Nephron (organoid): ENCODE data around the gene DNAJB11.
A peak's percentile ranks its signal among the peaks of the same experiment; 100 is the strongest.

Experiments
- H3K27ac Mint-ChIP-seq, 3 experiments: 2 replicates each; pipeline ENCODE4 v1.8.0; 2020; ENCODE audit warnings: mixed read lengths in 3 of 3, mild to moderate bottlenecking in 2 of 3, moderate library complexity in 1 of 3
- H3K27me3 Mint-ChIP-seq: 2 replicates; pipeline ENCODE4 v1.8.0; 2021; ENCODE audit warnings: low read depth, mild to moderate bottlenecking, moderate library complexity, mixed read lengths
- H3K36me3 Mint-ChIP-seq: 2 replicates; pipeline ENCODE4 v1.8.0; 2020; ENCODE audit warnings: low read depth, mixed read lengths
- H3K4me1 Mint-ChIP-seq: 2 replicates; pipeline ENCODE4 v1.8.0; 2020; ENCODE audit warnings: mixed read lengths
- H3K4me3 Mint-ChIP-seq, 3 experiments: 2 replicates each; pipeline ENCODE4 v1.8.0; 2020; ENCODE audit warnings: mild to moderate bottlenecking in 3 of 3, mixed read lengths in 3 of 3, moderate library complexity in 2 of 3
- H3K9me3 Mint-ChIP-seq: 2 replicates; pipeline ENCODE4 v1.8.0; 2020; ENCODE audit warnings: mixed read lengths
- CTCF ChIP-seq, 3 experiments: fragments of 200-600 bp; sonication (generic); IDR thresholded peaks; one replicate each; pipeline ENCODE4 v1.5.0; 2021; ENCODE audit warnings: antibody characterized with exemption in 3 of 3; ENCODE audit not compliant: unreplicated experiment in 3 of 3

The DNAJB11 gene

GRCh38 chr3:186544281-186544680 is 26.2 kb upstream of the DNAJB11 start, which contains the start of gene CRYGS:
TSS of gene CRYGS (minus strand) at chr3:186544380. CDS start at chr3:186544326, 54 bp downstream.
- H3K27ac Mint-ChIP-seq: no peak within 1 kb of the TSS
- no peak for TF ChIP-seq CTCF (IDR thresholded peaks at IDR 0.05; ENCODE audit: unreplicated experiment in 3 of 3)
- peaks cover 7% of the 10 kb centered on the region for H3K4me1 Mint-ChIP-seq
- H3K4me3 Mint-ChIP-seq: no peak within 1 kb of the TSS
- peaks cover 16% of the 10 kb centered on the region for H3K36me3 Mint-ChIP-seq
- H3K9me3 Mint-ChIP-seq: no peaks in the 10 kb centered on the region
- no peaks in the 10 kb centered on the region for H3K27me3 Mint-ChIP-seq

GRCh38 chr3:186549497-186549896 is 21.0 kb upstream of the DNAJB11 start:
- H3K4me1 Mint-ChIP-seq: no peaks in the 10 kb centered on the region
- no peak overlapping the region for H3K4me3 Mint-ChIP-seq
- no peak overlapping the region for H3K27ac Mint-ChIP-seq
- peaks cover 32% of the 10 kb centered on the region for H3K36me3 Mint-ChIP-seq
- no peaks in the 10 kb centered on the region for H3K9me3 Mint-ChIP-seq
- TF ChIP-seq CTCF (IDR thresholded peaks at IDR 0.05; ENCODE audit: unreplicated experiment in 3 of 3): no peak
- no peaks in the 10 kb centered on the region for H3K27me3 Mint-ChIP-seq

GRCh38 chr3:186551387-186551786 is 19.1 kb upstream of the DNAJB11 start:
- Mint-ChIP-seq H3K4me1 (no peaks in the 10 kb centered on the region), H3K9me3 (no peaks in the 10 kb centered on the region), H3K27ac (no peak overlapping the region), H3K27me3 (no peaks in the 10 kb centered on the region), H3K4me3 (no peak overlapping the region), H3K36me3 (peaks cover 43% of the 10 kb centered on the region)
- TF ChIP-seq CTCF (IDR thresholded peaks at IDR 0.05; ENCODE audit: unreplicated experiment in 3 of 3): no peak

GRCh38 chr3:186552408-186553031 is 18.0 kb upstream of the DNAJB11 start:
- Mint-ChIP-seq H3K27me3 (no peaks in the 10 kb centered on the region), H3K4me3 (no peak overlapping the region), H3K36me3 (peaks cover 46% of the 10 kb centered on the region), H3K9me3 (no peaks in the 10 kb centered on the region), H3K4me1 (no peaks in the 10 kb centered on the region), H3K27ac (no peak overlapping the region)
- no peak for TF ChIP-seq CTCF (IDR thresholded peaks at IDR 0.05; ENCODE audit: unreplicated experiment in 3 of 3)

GRCh38 chr3:186564586-186564985 is 5.9 kb upstream of the DNAJB11 start:
- peaks cover 8% of the 10 kb centered on the region for H3K36me3 Mint-ChIP-seq
- no peak overlapping the region for H3K27ac Mint-ChIP-seq
- no peak for TF ChIP-seq CTCF (IDR thresholded peaks at IDR 0.05; ENCODE audit: unreplicated experiment in 3 of 3)
- peak overlapping the region; percentile 33 to 61 (median 52) for H3K4me3 Mint-ChIP-seq
- H3K4me1 Mint-ChIP-seq: peaks cover 25% of the 10 kb centered on the region
- no peaks in the 10 kb centered on the region for H3K9me3 Mint-ChIP-seq
- no peaks in the 10 kb centered on the region for H3K27me3 Mint-ChIP-seq

- H3K36me3 Mint-ChIP-seq: peaks cover 8% of the 10 kb centered on the region
- H3K27ac Mint-ChIP-seq: peak overlapping the region; percentile 62 to 98 (median 90)
- peak overlapping the region; percentile 88 to 95 (median 89) for H3K4me3 Mint-ChIP-seq
- no peaks in the 10 kb centered on the region for H3K9me3 Mint-ChIP-seq
- H3K4me1 Mint-ChIP-seq: peaks cover 40% of the 10 kb centered on the region
- H3K27me3 Mint-ChIP-seq: no peaks in the 10 kb centered on the region
- no peak for TF ChIP-seq CTCF (IDR thresholded peaks at IDR 0.05; ENCODE audit: unreplicated experiment in 3 of 3)
These were observed 3.8 kb upstream of the DNAJB11 start for GRCh38 chr3:186566772-186567071.
